K562 (cell line): Measurements from ENCODE around the gene RXFP1. TPM values are rescaled to one million over a fixed set of nuclear protein-coding genes. Genes with fewer than 3 reads are reported as not detected.

Experiments used
- BRF1 ChIP-seq: IDR thresholded peaks from 3 replicates; pipeline ENCODE4 v1.6.1; 2011; ENCODE audit warnings: borderline replicate concordance, mild to moderate bottlenecking; ENCODE audit not compliant: insufficient read length; ENCODE audit errors: extremely low read depth
- CREB1 ChIP-seq, 2 experiments: sonication (generic) in 1 of 2; formaldehyde crosslinking in 1 of 2; IDR thresholded peaks; 2 replicates each; pipeline versions ENCODE4 v1.6.1 to v1.8.0; 2012 to 2022; ENCODE audit warnings: inconsistent platforms in 1 of 2, mild to moderate bottlenecking in 1 of 2, missing genetic modification reagents in 1 of 2, moderate library complexity in 1 of 2
- DIDO1 ChIP-seq: fragments of 450-650 bp; IDR thresholded peaks from 2 replicates; pipeline ENCODE4 v1.6.1; 2016; ENCODE audit warnings: low read depth, missing biosample characterization, missing genetic modification characterization
- EHMT2 ChIP-seq: fragments of 450-650 bp; IDR thresholded peaks from 2 replicates; pipeline ENCODE4 v1.6.1; 2018; ENCODE audit warnings: antibody characterized with exemption
- EWSR1 ChIP-seq: fragments of 450-650 bp; IDR thresholded peaks from 2 replicates; pipeline ENCODE4 v1.6.1; 2018; ENCODE audit warnings: borderline replicate concordance, mild to moderate bottlenecking, low read depth, moderate library complexity; ENCODE audit not compliant: partially characterized antibody
- JUNB ChIP-seq: fragments of 450-650 bp; formaldehyde crosslinking; conservative IDR thresholded peaks from 2 replicates; pipeline ENCODE4 v1.4.0; 2020; ENCODE audit warnings: mild to moderate bottlenecking
- KDM5B ChIP-seq: fragments of 200-600 bp; sonication (generic); IDR thresholded peaks from 2 replicates; pipeline ENCODE4 v1.6.1; 2012; ENCODE audit warnings: low read depth, mild to moderate bottlenecking, moderate library complexity, low read length, control low read depth, inconsistent platforms; ENCODE audit not compliant: insufficient replicate concordance
- NFE2L1 ChIP-seq: fragments of 450-650 bp; IDR thresholded peaks from 2 replicates; pipeline ENCODE4 v1.6.1; 2016; ENCODE audit warnings: missing genetic modification characterization, low read depth, mild to moderate bottlenecking, missing compliant biosample characterization, moderate library complexity, borderline replicate concordance
- NONO ChIP-seq, 2 experiments: fragments of 200-400 bp in 1 of 2; fragments of 450-650 bp in 1 of 2; formaldehyde crosslinking in 1 of 2; IDR thresholded peaks; 2 replicates each; pipeline ENCODE4 v1.6.1; 2017; ENCODE audit warnings: low read depth in 2 of 2, mild to moderate bottlenecking in 2 of 2, moderate library complexity in 2 of 2, low read length in 1 of 2
- PCBP1 ChIP-seq: fragments of 200-400 bp; formaldehyde crosslinking; IDR thresholded peaks from 2 replicates; pipeline ENCODE4 v1.6.1; 2018; ENCODE audit warnings: mild to moderate bottlenecking, low read depth, low read length; ENCODE audit not compliant: poor library complexity, severe bottlenecking
- PHF20 ChIP-seq: fragments of 450-650 bp; IDR thresholded peaks from 2 replicates; pipeline ENCODE4 v1.6.1; 2018; ENCODE audit not compliant: partially characterized antibody
- PYGO2 ChIP-seq: fragments of 450-650 bp; IDR thresholded peaks from 2 replicates; pipeline ENCODE4 v1.6.1; 2016; ENCODE audit warnings: mild to moderate bottlenecking, missing genetic modification characterization, moderate library complexity, missing compliant biosample characterization
- SETDB1 ChIP-seq: IDR thresholded peaks from one replicate; pipeline ENCODE4 v1.6.1; 2012; ENCODE audit warnings: low read length, control low read depth, inconsistent platforms
- SIN3B ChIP-seq: fragments of 450-650 bp; IDR thresholded peaks from 2 replicates; pipeline ENCODE4 v1.6.1; 2017; ENCODE audit warnings: low read depth, mild to moderate bottlenecking, moderate library complexity
- XRCC5 ChIP-seq: fragments of 200-400 bp; formaldehyde crosslinking; IDR thresholded peaks from 2 replicates; pipeline ENCODE4 v1.6.1; 2017; ENCODE audit warnings: low read depth, mild to moderate bottlenecking, low read length
- ZBTB11 ChIP-seq, 3 experiments: fragments of 200-800 bp in 1 of 3; fragments of 250-450 bp in 1 of 3; fragments of 450-650 bp in 1 of 3; sonication (Bioruptor Pico) in 1 of 3; sonication (Bioruptor generic) in 1 of 3; formaldehyde crosslinking in 1 of 3; IDR thresholded peaks; 2 replicates each; pipeline versions ENCODE4 v1.6.1 to v1.8.0; 2016 to 2022; ENCODE audit warnings: mild to moderate bottlenecking in 2 of 3, missing genetic modification characterization in 2 of 3, missing compliant biosample characterization in 1 of 3, moderate library complexity in 1 of 3
- ZNF174 ChIP-seq: fragments of 250-450 bp; sonication (Bioruptor Pico); IDR thresholded peaks from 2 replicates; pipeline ENCODE4 v1.4.0; 2020; ENCODE audit warnings: mild to moderate bottlenecking
- ZNF175 ChIP-seq: fragments of 200-800 bp; sonication (Bioruptor generic); IDR thresholded peaks from 2 replicates; pipeline ENCODE4 v1.6.1; 2016; ENCODE audit warnings: low read depth, mild to moderate bottlenecking, missing genetic modification characterization, missing compliant biosample characterization
- ZNF518B ChIP-seq: fragments of 250-450 bp; sonication (Bioruptor Pico); IDR thresholded peaks from 2 replicates; pipeline ENCODE4 v1.5.0; 2021; ENCODE audit warnings: mild to moderate bottlenecking, moderate library complexity
- polyA plus RNA-seq, 8 experiments: library from polyadenylated mRNA; depleted of rRNA in 4 of 8; stranded (reverse) in 5 of 8; unstranded in 3 of 8; fragments of >200 nt; fragmentation: Nextera tagmentation in 2 of 8; fragmentation: Illumina TruSeq in 1 of 8; extraction: Ambion mirVana in 2 of 8; extraction: Trizol in 1 of 8; gene quantifications; 2 replicates each; pipeline versions ENCODE4 v1.2.1 to v1.2.3, GENCODE V29; 2011 to 2014; ENCODE audit warnings: inconsistent platforms in 1 of 8, missing spikeins in 1 of 8
- total RNA-seq, 7 experiments: library from RNA; depleted of rRNA in 6 of 7; stranded (reverse); fragments of >200 nt in 6 of 7; fragmentation: Illumina TruSeq in 2 of 7; extraction: Trizol in 2 of 7; gene quantifications; 2 replicates each; pipeline versions ENCODE4 v1.2.1 to v1.2.3, GENCODE V29; 2011 to 2021; ENCODE audit warnings: low replicate concordance in 1 of 7

Gene RXFP1
- total and polyA plus RNA-seq, 9 of the 15 experiments (the other 6 are each of a cell fraction or from before 2014, with no cell fraction given) = 0.03 to 0.06 (median 0.04) TPM; not detected in 6

GRCh38 chr4:158671915-158672806 lies 150.5 kb downstream of the RXFP1 start, which contains the start of gene ETFDH (continued):
- TF ChIP-seq ZNF518B (no peak), DIDO1 (tag) (no peak; the same call in none of the 2 replicates), PYGO2 (tag) (no peak), BRF1 (no peak), ZNF174 (no peak), SETDB1 (peak; percentile 24), NONO (IDR thresholded peaks at IDR 0.05; ENCODE audit: low read depth in 2 of 2, low read length in 1 of 2) (peak in 1 of 2 experiments; percentile 72; a peak in 1 of 4 replicates), KDM5B (peak; percentile 74), XRCC5 (peak; percentile 82), NFE2L1 (tag) (no peak), EWSR1 (no peak), SIN3B (peak; percentile 75), CREB1 (IDR thresholded peaks at IDR 0.05) (peak; percentile 94), CREB1 (CRISPR knock-in tag; IDR thresholded peaks at IDR 0.05) (peak; percentile 92), ZNF175 (no peak), PHF20 (peak; percentile 91), ZBTB11 (CRISPR knock-in tag; IDR thresholded peaks at IDR 0.05) (peak in 1 of 3 experiments; percentile 81; a peak in 2 of 6 replicates), EHMT2 (no peak; the same call in 1 of the 2 replicates), PCBP1 (peak; percentile 7), JUNB (CRISPR knock-in tag) (0 out of 2 replicates have a peak, but pooled peaks have one; percentile 43)
